Breast epithelium (tissue), 4 donors: ENCODE data around the gene SLC16A9. TPM values are rescaled to one million over a fixed set of nuclear protein-coding genes. Genes with fewer than 3 reads are reported as not detected.

ENCODE experiments used
- DNase-seq, 2 donors: peaks; one replicate each; pipeline ENCODE4 v3.0.0-alpha.2; 2019; ENCODE audit warnings: low spot score in 2 of 2
- H3K27ac ChIP-seq, 2 donors: fragments of 200-600 bp; sonication (generic) in 1 of 2; one replicate each; pipeline ENCODE4 v1.5.1; 2016 to 2019; ENCODE audit warnings: mild to moderate bottlenecking in 1 of 2
- H3K27me3 ChIP-seq, 2 donors: fragments of 200-600 bp; sonication (generic) in 1 of 2; one replicate each; pipeline versions ENCODE4 v1.5.1 to v1.6.0; 2017 to 2019; ENCODE audit warnings: control low read depth in 1 of 2, mild to moderate bottlenecking in 1 of 2
- H3K36me3 ChIP-seq: fragments of 200-600 bp; one replicate; pipeline ENCODE4 v1.5.1; 2019
- H3K4me1 ChIP-seq, 2 donors: fragments of 200-600 bp; sonication (generic); one replicate each; pipeline ENCODE4 v1.5.1; 2016 to 2019; ENCODE audit warnings: control low read depth in 1 of 2
- H3K4me3 ChIP-seq, 3 donors: fragments of 200-600 bp; sonication (generic); 1 replicate in 2 of 3; 2 replicates in 1 of 3; pipeline ENCODE4 v1.5.1; 2016 to 2019; ENCODE audit warnings: mild to moderate bottlenecking in 3 of 3, moderate library complexity in 2 of 3
- H3K9me3 ChIP-seq, 2 donors: fragments of 200-600 bp; sonication (generic) in 1 of 2; one replicate each; pipeline ENCODE4 v1.5.1; 2016 to 2019; ENCODE audit warnings: control low read depth in 1 of 2
- CTCF ChIP-seq, 3 donors: fragments of 450-650 bp; IDR thresholded peaks; one replicate each; pipeline ENCODE4 v1.5.1; 2016 to 2017; ENCODE audit warnings: antibody characterized with exemption in 3 of 3, mild to moderate bottlenecking in 3 of 3, moderate library complexity in 3 of 3
- POLR2A ChIP-seq: fragments of 450-650 bp; IDR thresholded peaks from one replicate; pipeline ENCODE4 v1.6.1; 2016; ENCODE audit warnings: antibody characterized with exemption, mild to moderate bottlenecking, moderate library complexity
- POLR2AphosphoS5 ChIP-seq, 3 donors: sonication (generic); formaldehyde crosslinking; IDR thresholded peaks; one replicate each; pipeline ENCODE4 v1.6.1; 2017; ENCODE audit warnings: antibody characterized with exemption in 3 of 3
- intact Hi-C: fragments of 100-400 bp; cut with DNase I; formaldehyde crosslinking; loops from one replicate; pipeline ENCODE4 v1.15.1; 2023; ENCODE audit warnings: low total_unique reads
- total RNA-seq, 3 donors: library from RNA; depleted of rRNA; stranded (reverse); fragments of >200 nt; gene quantifications; one replicate each; pipeline ENCODE4 v1.1.0, GENCODE V29; 2016

SLC16A9 gene
- total RNA-seq, 3 donors from 2014 or later, result 0.32 to 1.2 (median 0.33) TPM

- TF ChIP-seq CTCF (IDR thresholded peaks at IDR 0.05), result no peak
- no peak for TF ChIP-seq POLR2A
- TF ChIP-seq POLR2AphosphoS5 (IDR thresholded peaks at IDR 0.05), result no peak
- Histone ChIP-seq H3K4me1 (no peaks in the 10 kb centered on the region), H3K27ac (no peak overlapping the region), H3K4me3 (no peak overlapping the region), H3K9me3 (no peaks in the 10 kb centered on the region), H3K27me3 (no peaks in the 10 kb centered on the region), H3K36me3 (no peaks in the 10 kb centered on the region)
- intact Hi-C loops, result no loop called here
- no peak for DNase-seq
Measured at GRCh38 chr10:59682986-59683937, 26.4 kb downstream of the SLC16A9 start.

- intact Hi-C loops, result no loop called here
- Histone ChIP-seq H3K27me3 (no peaks in the 10 kb centered on the region), H3K27ac (no peak overlapping the region), H3K4me1 (no peaks in the 10 kb centered on the region), H3K4me3 (no peak overlapping the region), H3K9me3 (no peaks in the 10 kb centered on the region), H3K36me3 (no peaks in the 10 kb centered on the region)
- no peak for TF ChIP-seq POLR2AphosphoS5 (IDR thresholded peaks at IDR 0.05)
- TF ChIP-seq CTCF (IDR thresholded peaks at IDR 0.05), result no peak
- DNase-seq, result no peak
Measured at GRCh38 chr10:59680199-59680598, 29.5 kb downstream of the SLC16A9 start.

GRCh38 chr10:59678884-59679301, 30.8 kb downstream of the SLC16A9 start:
- intact Hi-C loops, result no loop called here
- no peak overlapping the region for H3K27ac ChIP-seq
- H3K9me3 ChIP-seq, result no peaks in the 10 kb centered on the region
- H3K4me3 ChIP-seq, result no peak overlapping the region
- H3K4me1 ChIP-seq, result no peaks in the 10 kb centered on the region
- H3K27me3 ChIP-seq, result no peaks in the 10 kb centered on the region
- no peak for DNase-seq
- TF ChIP-seq POLR2A, result no peak
- no peak for TF ChIP-seq CTCF (IDR thresholded peaks at IDR 0.05)
- H3K36me3 ChIP-seq, result no peaks in the 10 kb centered on the region

GRCh38 chr10:59677253-59677831, 32.3 kb downstream of the SLC16A9 start:
- Histone ChIP-seq H3K9me3 (no peaks in the 10 kb centered on the region), H3K27me3 (no peaks in the 10 kb centered on the region), H3K27ac (no peak overlapping the region), H3K36me3 (no peaks in the 10 kb centered on the region), H3K4me3 (no peak overlapping the region), H3K4me1 (no peaks in the 10 kb centered on the region)
- intact Hi-C loops, result no loop called here
- TF ChIP-seq POLR2A, result no peak
- no peak for TF ChIP-seq POLR2AphosphoS5 (IDR thresholded peaks at IDR 0.05)
- TF ChIP-seq CTCF (IDR thresholded peaks at IDR 0.05), result no peak
- no peak for DNase-seq

- Histone ChIP-seq H3K9me3 (no peaks in the 10 kb centered on the region), H3K27ac (no peak overlapping the region), H3K36me3 (no peaks in the 10 kb centered on the region), H3K4me1 (no peaks in the 10 kb centered on the region), H3K4me3 (no peak overlapping the region), H3K27me3 (no peaks in the 10 kb centered on the region)
- no peak for DNase-seq
- TF ChIP-seq CTCF (IDR thresholded peaks at IDR 0.05) (no peak), POLR2A (no peak), POLR2AphosphoS5 (IDR thresholded peaks at IDR 0.05) (no peak)
- intact Hi-C loops, result no loop called here
Measured at GRCh38 chr10:59675812-59676211, 33.8 kb downstream of the SLC16A9 start.
